H9 (cell line): ENCODE measurements around the gene ARAP2. TPM values are rescaled to one million over a fixed set of nuclear protein-coding genes. Genes with fewer than 3 reads are reported as not detected.

ENCODE experiments used
- DNase-seq: peaks from one replicate; pipeline ENCODE4 v3.0.0-alpha.2; 2017
- H2AFZ ChIP-seq: one replicate; pipeline ENCODE4 v1.6.1; 2013; ENCODE audit warnings: mild to moderate bottlenecking, low read length, control low read depth, moderate library complexity
- H2AK5ac ChIP-seq: 2 replicates; pipeline ENCODE4 v1.6.1; 2013; ENCODE audit warnings: low read length, control low read depth, mixed read lengths; ENCODE audit not compliant: insufficient read length
- H2BK120ac ChIP-seq: one replicate; pipeline ENCODE4 v1.6.1; 2013; ENCODE audit warnings: low read depth, mild to moderate bottlenecking, low read length, control low read depth, inconsistent platforms; ENCODE audit not compliant: poor library complexity, severe bottlenecking
- H2BK12ac ChIP-seq: 2 replicates; pipeline ENCODE4 v1.6.1; 2013; ENCODE audit warnings: low read length, control low read depth, mixed read lengths, low read depth; ENCODE audit not compliant: insufficient read length
- H2BK15ac ChIP-seq: 2 replicates; pipeline ENCODE4 v1.6.1; 2013; ENCODE audit warnings: low read depth, low read length, control low read depth
- H2BK20ac ChIP-seq: one replicate; pipeline ENCODE4 v1.6.1; 2013; ENCODE audit warnings: low read depth, mild to moderate bottlenecking, low read length, control low read depth, inconsistent platforms; ENCODE audit not compliant: poor library complexity, severe bottlenecking
- H2BK5ac ChIP-seq: 2 replicates; pipeline ENCODE4 v1.6.1; 2013; ENCODE audit warnings: low read length, control low read depth, mixed read lengths; ENCODE audit not compliant: insufficient read length
- H3K14ac ChIP-seq: 2 replicates; pipeline ENCODE4 v1.6.1; 2013; ENCODE audit warnings: low read length, control low read depth; ENCODE audit not compliant: insufficient read depth
- H3K18ac ChIP-seq: 2 replicates; pipeline ENCODE4 v1.6.1; 2013; ENCODE audit warnings: low read depth, mild to moderate bottlenecking, mixed read lengths, low read length, control low read depth; ENCODE audit not compliant: insufficient read length
- H3K23ac ChIP-seq: 2 replicates; pipeline ENCODE4 v1.6.1; 2013; ENCODE audit warnings: low read length, control low read depth, mixed read lengths, low read depth; ENCODE audit not compliant: insufficient read length
- H3K23me2 ChIP-seq: 2 replicates; pipeline ENCODE4 v1.6.1; 2013; ENCODE audit warnings: low read depth, mild to moderate bottlenecking, mixed read lengths, low read length, control low read depth; ENCODE audit not compliant: insufficient read length, poor library complexity, severe bottlenecking
- H3K27ac ChIP-seq: 2 replicates; pipeline ENCODE4 v1.5.1; 2013; ENCODE audit warnings: low read length, control low read depth, mixed read lengths, low read depth; ENCODE audit not compliant: insufficient read length
- H3K27me3 ChIP-seq: 2 replicates; pipeline ENCODE4 v1.6.1; 2013; ENCODE audit warnings: low read length, control low read depth, inconsistent platforms; ENCODE audit not compliant: insufficient read depth
- H3K4ac ChIP-seq: 2 replicates; pipeline ENCODE4 v1.6.1; 2013; ENCODE audit warnings: low read depth, mild to moderate bottlenecking, control low read depth, inconsistent platforms, low read length, moderate library complexity
- H3K4me1 ChIP-seq: 2 replicates; pipeline ENCODE4 v1.6.1; 2013; ENCODE audit warnings: low read length, control low read depth, inconsistent platforms; ENCODE audit not compliant: insufficient read depth
- H3K4me2 ChIP-seq: 2 replicates; pipeline ENCODE4 v1.6.1; 2013; ENCODE audit warnings: low read length, control low read depth, mixed read lengths; ENCODE audit not compliant: insufficient read length, insufficient read depth
- H3K56ac ChIP-seq: 2 replicates; pipeline ENCODE4 v1.6.1; 2013; ENCODE audit warnings: low read depth, mild to moderate bottlenecking, mixed read lengths, low read length, control low read depth; ENCODE audit not compliant: insufficient read length
- H3K79me1 ChIP-seq: 2 replicates; pipeline ENCODE4 v1.6.1; 2013; ENCODE audit warnings: low read depth, mild to moderate bottlenecking, moderate library complexity, low read length, control low read depth, inconsistent platforms; ENCODE audit not compliant: insufficient read depth, poor library complexity, severe bottlenecking
- H3K79me2 ChIP-seq: 2 replicates; pipeline ENCODE4 v1.6.1; 2013; ENCODE audit warnings: low read length, control low read depth, inconsistent platforms; ENCODE audit not compliant: insufficient read depth
- H3K9ac ChIP-seq: 2 replicates; pipeline ENCODE4 v1.6.1; 2013; ENCODE audit warnings: low read length, control low read depth, mixed read lengths; ENCODE audit not compliant: insufficient read length; ENCODE audit errors: extremely low read depth
- H3K9me3 ChIP-seq: one replicate; pipeline ENCODE4 v1.6.1; 2013; ENCODE audit warnings: low read depth, low read length, inconsistent platforms; ENCODE audit not compliant: control insufficient read depth
- H3T11ph ChIP-seq: one replicate; pipeline ENCODE4 v1.6.1; 2013; ENCODE audit warnings: mild to moderate bottlenecking, low read length, control low read depth, inconsistent platforms
- H4K20me1 ChIP-seq: one replicate; pipeline ENCODE4 v1.6.1; 2013; ENCODE audit not compliant: control insufficient read depth, insufficient read length, insufficient read depth
- H4K5ac ChIP-seq: 2 replicates; pipeline ENCODE4 v1.6.1; 2013; ENCODE audit warnings: low read depth, mild to moderate bottlenecking, mixed read lengths, low read length, control low read depth; ENCODE audit not compliant: insufficient read length
- H4K8ac ChIP-seq: replicated peaks from 2 replicates; pipeline ENCODE4 v1.6.1; 2013; ENCODE audit warnings: low read length, control low read depth, mixed read lengths, low read depth; ENCODE audit not compliant: insufficient read length
- H4K91ac ChIP-seq: 2 replicates; pipeline ENCODE4 v1.6.1; 2013; ENCODE audit warnings: low read depth, mild to moderate bottlenecking, moderate library complexity, mixed read lengths, low read length, control low read depth; ENCODE audit not compliant: insufficient read length
- H3K27ac Mint-ChIP-seq, 3 experiments: 2 replicates in 2 of 3; 3 replicates in 1 of 3; pipeline ENCODE4 v1.8.0; 2020 to 2021; ENCODE audit warnings: mixed read lengths in 3 of 3, mild to moderate bottlenecking in 1 of 3, moderate library complexity in 1 of 3
- H3K27me3 Mint-ChIP-seq: 2 replicates; pipeline ENCODE4 v1.8.0; 2021; ENCODE audit warnings: low read depth, mild to moderate bottlenecking, moderate library complexity, mixed read lengths
- H3K36me3 Mint-ChIP-seq, 3 experiments: 2 replicates in 2 of 3; 3 replicates in 1 of 3; pipeline ENCODE4 v1.8.0; 2020 to 2021; ENCODE audit warnings: low read depth in 3 of 3, mixed read lengths in 3 of 3; ENCODE audit not compliant: insufficient read depth in 1 of 3
- H3K4me1 Mint-ChIP-seq, 2 experiments: 2 replicates each; pipeline ENCODE4 v1.8.0; 2020; ENCODE audit warnings: mixed read lengths in 2 of 2
- H3K4me3 Mint-ChIP-seq, 2 experiments: 2 replicates in 1 of 2; 3 replicates in 1 of 2; pipeline ENCODE4 v1.8.0; 2020 to 2021; ENCODE audit warnings: mild to moderate bottlenecking in 2 of 2, mixed read lengths in 2 of 2, moderate library complexity in 1 of 2
- H3K9me3 Mint-ChIP-seq, 2 experiments: 2 replicates in 1 of 2; 3 replicates in 1 of 2; pipeline ENCODE4 v1.8.0; 2020; ENCODE audit warnings: mild to moderate bottlenecking in 2 of 2, mixed read lengths in 2 of 2, moderate library complexity in 1 of 2
- WGBS: extraction: QIAGEN DNeasy Blood & Tissue Kit; methylation state at CpG from one replicate; pipeline ENCODE4 v1.1.7; 2013; ENCODE audit warnings: missing lambda C conversion rate, low lambda C conversion rate, mixed read lengths; ENCODE audit not compliant: insufficient read length; ENCODE audit errors: extremely low coverage; 5-methylcytosine and 5-hydroxymethylcytosine counted together
- total RNA-seq: library from RNA; stranded (reverse); gene quantifications from 2 replicates; pipeline ENCODE4 v1.2.1, GENCODE V29; 2021
- TF ChIP-seq, protein P1 (sequence below): fragments of 200-600 bp; sonication (generic); conservative IDR thresholded peaks from 3 replicates; pipeline ENCODE4 v1.8.0; 2021; ENCODE audit warnings: antibody characterized with exemption, mild to moderate bottlenecking

The ARAP2 gene
- total RNA-seq, 1 experiment from 2014 or later = 6.3 TPM

DNA sequence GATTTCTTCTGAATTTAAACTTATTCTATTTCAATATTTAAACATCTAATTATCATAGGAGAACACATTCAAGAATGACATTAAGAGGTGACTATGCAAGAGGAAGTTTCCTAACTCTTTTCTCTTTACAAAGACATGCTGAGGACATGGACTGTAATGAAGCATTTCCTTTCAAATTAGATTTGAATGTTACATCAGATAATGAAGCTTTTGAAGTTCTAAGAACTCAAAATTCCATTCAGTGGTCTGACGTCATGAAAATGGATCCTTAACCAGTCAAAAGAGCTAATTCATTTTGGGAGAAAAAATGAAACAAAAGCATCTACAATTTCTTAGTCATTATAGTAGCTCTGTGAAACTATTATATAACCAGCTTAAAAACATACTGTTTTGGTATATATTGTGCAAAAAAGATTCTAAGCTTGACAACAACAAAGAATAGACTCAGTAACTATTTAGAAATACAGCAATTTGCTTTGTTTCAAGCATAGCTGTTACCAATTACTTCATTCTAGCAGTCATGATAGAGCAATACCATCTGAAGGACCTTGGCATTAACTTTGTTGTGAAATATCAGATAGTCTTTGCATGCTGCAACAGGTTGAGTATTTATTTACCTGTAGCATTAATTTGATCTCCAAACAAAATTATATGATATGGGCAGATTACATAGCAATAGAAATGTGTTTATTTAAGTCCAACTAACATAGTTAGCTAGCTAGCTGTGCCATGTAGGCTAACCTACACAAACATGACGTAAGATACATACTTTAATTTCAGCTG lies 23.4 kb upstream of the ARAP2 start:
- H2BK12ac ChIP-seq = no peak overlapping the region
- no CpG with 5 or more reads among the region's 2 CpGs for whole genome bisulfite sequencing

More for the DNA sequence above, 23.4 kb upstream of the ARAP2 start:
- Mint-ChIP-seq H3K4me1 (peaks cover 17 to 18% of the 10 kb centered on the region in 2 experiments), H3K4me3 (no peak overlapping the region), H3K27me3 (no peaks in the 10 kb centered on the region), H3K27ac (no peak overlapping the region), H3K36me3 (no peaks in the 10 kb centered on the region), H3K9me3 (no peaks in the 10 kb centered on the region)
- no peak overlapping the region for H2BK120ac ChIP-seq
- no peak overlapping the region for H3K14ac ChIP-seq
- no peaks in the 10 kb centered on the region for H4K20me1 ChIP-seq
- H3K79me2 ChIP-seq = no peaks in the 10 kb centered on the region
- H2BK15ac ChIP-seq = no peak overlapping the region
- no peak overlapping the region for H2BK20ac ChIP-seq
- no peaks in the 10 kb centered on the region for H3K9me3 ChIP-seq
- H3K79me1 ChIP-seq = no peaks in the 10 kb centered on the region
- no peak overlapping the region for H3K23ac ChIP-seq
- H3K9ac ChIP-seq = no peak overlapping the region
- 0 out of 2 replicates have a peak, but pooled peaks cover 3% of the 10 kb centered on the region for H3K4me1 ChIP-seq
- H3K56ac ChIP-seq = no peak overlapping the region
- H2AFZ ChIP-seq = no peak overlapping the region
- no peak overlapping the region for H3K27ac ChIP-seq
- no peak overlapping the region for H2AK5ac ChIP-seq
- TF ChIP-seq, protein P1, sequence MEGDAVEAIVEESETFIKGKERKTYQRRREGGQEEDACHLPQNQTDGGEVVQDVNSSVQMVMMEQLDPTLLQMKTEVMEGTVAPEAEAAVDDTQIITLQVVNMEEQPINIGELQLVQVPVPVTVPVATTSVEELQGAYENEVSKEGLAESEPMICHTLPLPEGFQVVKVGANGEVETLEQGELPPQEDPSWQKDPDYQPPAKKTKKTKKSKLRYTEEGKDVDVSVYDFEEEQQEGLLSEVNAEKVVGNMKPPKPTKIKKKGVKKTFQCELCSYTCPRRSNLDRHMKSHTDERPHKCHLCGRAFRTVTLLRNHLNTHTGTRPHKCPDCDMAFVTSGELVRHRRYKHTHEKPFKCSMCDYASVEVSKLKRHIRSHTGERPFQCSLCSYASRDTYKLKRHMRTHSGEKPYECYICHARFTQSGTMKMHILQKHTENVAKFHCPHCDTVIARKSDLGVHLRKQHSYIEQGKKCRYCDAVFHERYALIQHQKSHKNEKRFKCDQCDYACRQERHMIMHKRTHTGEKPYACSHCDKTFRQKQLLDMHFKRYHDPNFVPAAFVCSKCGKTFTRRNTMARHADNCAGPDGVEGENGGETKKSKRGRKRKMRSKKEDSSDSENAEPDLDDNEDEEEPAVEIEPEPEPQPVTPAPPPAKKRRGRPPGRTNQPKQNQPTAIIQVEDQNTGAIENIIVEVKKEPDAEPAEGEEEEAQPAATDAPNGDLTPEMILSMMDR = no peak
- no peaks in the 10 kb centered on the region for H3K23me2 ChIP-seq
- no peak overlapping the region for H2BK5ac ChIP-seq
- H4K91ac ChIP-seq = no peak overlapping the region
- H3K18ac ChIP-seq = no peak overlapping the region
- no peaks in the 10 kb centered on the region for H3K27me3 ChIP-seq
- H3K4me2 ChIP-seq = no peak overlapping the region
- DNase-seq = no peak
- no peak overlapping the region for H3K4ac ChIP-seq
- H4K5ac ChIP-seq = no peak overlapping the region
- H3T11ph ChIP-seq = no peak overlapping the region
- H4K8ac ChIP-seq = no peak overlapping the region
